Endodermal cell (in vitro differentiated cells): ENCODE data around the gene BPIFB4. TPM values are rescaled to one million over a fixed set of nuclear protein-coding genes. Genes with fewer than 3 reads are reported as not detected.

Experiments
- DNase-seq: peaks from one replicate; pipeline ENCODE4 v3.0.0-alpha.2; 2017
- H3K27ac ChIP-seq: 2 replicates; pipeline ENCODE4 v1.5.1; 2013; ENCODE audit warnings: mild to moderate bottlenecking, low read depth, low read length, moderate library complexity
- H3K27me3 ChIP-seq: 2 replicates; pipeline ENCODE4 v1.6.1; 2013; ENCODE audit warnings: mild to moderate bottlenecking, low read length, moderate library complexity; ENCODE audit not compliant: insufficient read depth, control insufficient read depth, poor library complexity, severe bottlenecking
- H3K36me3 ChIP-seq: 2 replicates; pipeline ENCODE4 v1.7.0; 2013; ENCODE audit warnings: mild to moderate bottlenecking, low read length, moderate library complexity; ENCODE audit not compliant: control insufficient read depth, insufficient read depth
- H3K4me1 ChIP-seq: one replicate; pipeline ENCODE4 v1.7.0; 2013; ENCODE audit warnings: low read length; ENCODE audit not compliant: control insufficient read depth, insufficient read depth
- H3K4me3 ChIP-seq: 2 replicates; pipeline ENCODE4 v1.5.1; 2013; ENCODE audit warnings: mild to moderate bottlenecking, low read length, moderate library complexity
- H3K9ac ChIP-seq: 2 replicates; pipeline ENCODE4 v1.6.1; 2013; ENCODE audit warnings: mild to moderate bottlenecking, low read length, moderate library complexity; ENCODE audit not compliant: poor library complexity, severe bottlenecking; ENCODE audit errors: extremely low read depth
- H3K9me3 ChIP-seq: 2 replicates; pipeline ENCODE4 v1.6.1; 2013; ENCODE audit warnings: mild to moderate bottlenecking, low read length, moderate library complexity; ENCODE audit not compliant: control insufficient read depth
- H3K27ac Mint-ChIP-seq: 2 replicates; pipeline ENCODE4 v1.8.0; 2020; ENCODE audit warnings: mixed read lengths
- H3K27me3 Mint-ChIP-seq: 2 replicates; pipeline ENCODE4 v1.8.0; 2021; ENCODE audit warnings: mild to moderate bottlenecking, mixed read lengths; ENCODE audit not compliant: insufficient read depth
- H3K36me3 Mint-ChIP-seq: 2 replicates; pipeline ENCODE4 v1.8.0; 2020; ENCODE audit warnings: low read depth, mixed read lengths
- H3K4me1 Mint-ChIP-seq: 2 replicates; pipeline ENCODE4 v1.8.0; 2020; ENCODE audit warnings: mixed read lengths
- H3K4me3 Mint-ChIP-seq: 2 replicates; pipeline ENCODE4 v1.8.0; 2020; ENCODE audit warnings: mild to moderate bottlenecking, moderate library complexity, mixed read lengths
- H3K9me3 Mint-ChIP-seq: 2 replicates; pipeline ENCODE4 v1.8.0; 2020; ENCODE audit warnings: mild to moderate bottlenecking, mixed read lengths
- CTCF ChIP-seq: fragments of 200-600 bp; sonication (generic); conservative IDR thresholded peaks from 2 replicates; pipeline ENCODE4 v1.5.0; 2021; ENCODE audit warnings: antibody characterized with exemption, mild to moderate bottlenecking
- WGBS, 2 experiments: methylation state at CpG; one replicate each; pipeline versions ENCODE4 v1.1.5 to v1.1.7; 2013; ENCODE audit warnings: missing lambda C conversion rate in 2 of 2, mixed read lengths in 1 of 2; ENCODE audit not compliant: insufficient coverage in 1 of 2, insufficient read length in 1 of 2; 5-methylcytosine and 5-hydroxymethylcytosine counted together
- total RNA-seq, 2 donors: library from RNA; stranded (reverse); fragmentation: NEBNext Ultra II Directional in 1 of 2; extraction: Animal tissue kit (Norgen Biotek cat#: 25700) in 1 of 2; gene quantifications; 2 replicates in 1 of 2; 3 replicates in 1 of 2; pipeline ENCODE4 v1.2.1, GENCODE V29; 2021

Gene BPIFB4
- total RNA-seq, 2 donors from 2014 or later, result 0.22 TPM; not detected in 1

- Mint-ChIP-seq H3K27ac (no peak overlapping the region), H3K36me3 (no peaks in the 10 kb centered on the region), H3K4me1 (no peaks in the 10 kb centered on the region), H3K27me3 (no peaks in the 10 kb centered on the region), H3K9me3 (no peaks in the 10 kb centered on the region), H3K4me3 (no peak overlapping the region)
- DNase-seq, result no peak
- Histone ChIP-seq H3K9ac (no peak overlapping the region), H3K27ac (no peak overlapping the region), H3K27me3 (no peaks in the 10 kb centered on the region), H3K9me3 (no peaks in the 10 kb centered on the region), H3K36me3 (no peaks in the 10 kb centered on the region), H3K4me1 (no peaks in the 10 kb centered on the region), H3K4me3 (no peak overlapping the region)
- WGBS, 2 experiments, result 94% methylated on average over 3 of the region's 3 CpGs; no CpG with 5 or more reads in 1 of the 2 experiments
- no peak for TF ChIP-seq CTCF
These were observed 12.2 kb downstream of the BPIFB4 start for GRCh38 chr20:33091693-33092092.

- TF ChIP-seq CTCF, result no peak
- Mint-ChIP-seq H3K4me1 (no peaks in the 10 kb centered on the region), H3K27me3 (no peaks in the 10 kb centered on the region), H3K4me3 (no peak overlapping the region), H3K36me3 (no peaks in the 10 kb centered on the region), H3K9me3 (no peaks in the 10 kb centered on the region), H3K27ac (no peak overlapping the region)
- Histone ChIP-seq H3K9ac (no peak overlapping the region), H3K9me3 (no peaks in the 10 kb centered on the region), H3K27ac (no peak overlapping the region), H3K4me3 (no peak overlapping the region), H3K27me3 (no peaks in the 10 kb centered on the region), H3K4me1 (no peaks in the 10 kb centered on the region), H3K36me3 (no peaks in the 10 kb centered on the region)
- DNase-seq, result no peak
- WGBS, 2 experiments, result 92 to 100% methylated on average over 1 to 3 of the region's 3 CpGs
These were observed 12.9 kb downstream of the BPIFB4 start for GRCh38 chr20:33092361-33092760.

- H3K27ac Mint-ChIP-seq, result no peak overlapping the region
- Histone ChIP-seq H3K4me1 (no peaks in the 10 kb centered on the region), H3K27ac (no peak overlapping the region), H3K36me3 (no peaks in the 10 kb centered on the region), H3K9me3 (no peaks in the 10 kb centered on the region), H3K4me3 (no peak overlapping the region), H3K27me3 (no peaks in the 10 kb centered on the region), H3K9ac (no peak overlapping the region)
- 91 to 94% methylated on average over 1 of the region's 1 CpG for WGBS, 2 experiments
- H3K9me3 Mint-ChIP-seq, result no peaks in the 10 kb centered on the region
- no peak for TF ChIP-seq CTCF
- H3K27me3 Mint-ChIP-seq, result no peaks in the 10 kb centered on the region
- no peak for DNase-seq
- no peaks in the 10 kb centered on the region for H3K4me1 Mint-ChIP-seq
- no peaks in the 10 kb centered on the region for H3K36me3 Mint-ChIP-seq
- no peak overlapping the region for H3K4me3 Mint-ChIP-seq
These were observed 13.6 kb downstream of the BPIFB4 start for GRCh38 chr20:33093074-33093473.
